WTC11 (cell line): ENCODE results near the gene PRAMEF11. TPM values are rescaled to one million over a fixed set of nuclear protein-coding genes. Genes with fewer than 3 reads are reported as not detected.
"Not testable (repeated sequence)": the region's sequence is repeated elsewhere in the genome, so short reads cannot be mapped to it uniquely, and the experiment has no call there.

Source experiments
- ATAC-seq: fragments of 200-7000 bp; cut with Tn5 transposase; 2 replicates; pipeline ENCODE4 v1.10.0; 2021; ENCODE audit warnings: mild to moderate bottlenecking, moderate library complexity
- CTCF ChIA-PET: fragments of 300-600 bp; sonication (Branson Sonifier 250); formaldehyde crosslinking; loops from one replicate; lab custom pipeline; 2021; ENCODE audit warnings: antibody characterized with exemption; lab: Charles Lee
- POLR2A ChIA-PET: fragments of 350-600 bp; sonication (Branson Sonifier 250); formaldehyde crosslinking; loops from one replicate; lab custom pipeline; 2021; ENCODE audit warnings: antibody characterized with exemption; lab: Charles Lee
- DNase-seq: peaks from one replicate; pipeline ENCODE4 v3.0.0; 2021; ENCODE audit warnings: low spot score
- H3K27ac Mint-ChIP-seq: 2 replicates; pipeline ENCODE4 v1.8.0; 2021; ENCODE audit warnings: mixed read lengths
- H3K27me3 Mint-ChIP-seq: 2 replicates; pipeline ENCODE4 v1.8.0; 2021; ENCODE audit warnings: low read depth, mild to moderate bottlenecking, moderate library complexity, mixed read lengths
- H3K36me3 Mint-ChIP-seq: 2 replicates; pipeline ENCODE4 v1.8.0; 2021; ENCODE audit warnings: mixed read lengths
- H3K4me1 Mint-ChIP-seq: 2 replicates; pipeline ENCODE4 v1.8.0; 2022; ENCODE audit warnings: mixed read lengths
- H3K4me3 Mint-ChIP-seq: 2 replicates; pipeline ENCODE4 v1.8.0; 2021; ENCODE audit warnings: mild to moderate bottlenecking, moderate library complexity, mixed read lengths
- H3K9me3 Mint-ChIP-seq: 2 replicates; pipeline ENCODE4 v1.8.0; 2021; ENCODE audit warnings: mixed read lengths
- ATF1 ChIP-seq: sonication (generic); formaldehyde crosslinking; IDR thresholded peaks from 2 replicates; pipeline ENCODE4 v1.8.1; 2023; ENCODE audit warnings: mild to moderate bottlenecking, moderate library complexity, missing genetic modification reagents
- ATF3 ChIP-seq: sonication (generic); formaldehyde crosslinking; conservative IDR thresholded peaks from 2 replicates; pipeline ENCODE4 v1.8.1; 2022; ENCODE audit warnings: mild to moderate bottlenecking, missing genetic modification reagents
- CREM ChIP-seq: sonication (generic); formaldehyde crosslinking; IDR thresholded peaks from 2 replicates; pipeline ENCODE4 v1.8.1; 2022; ENCODE audit warnings: mild to moderate bottlenecking, missing genetic modification reagents, moderate library complexity
- CTCF ChIP-seq: fragments of 200-600 bp; IDR thresholded peaks from 2 replicates; pipeline ENCODE4 v1.8.0; 2022; ENCODE audit warnings: antibody characterized with exemption
- E2F4 ChIP-seq: sonication (generic); formaldehyde crosslinking; IDR thresholded peaks from 2 replicates; pipeline ENCODE4 v1.8.1; 2022; ENCODE audit warnings: low read depth, mild to moderate bottlenecking, moderate library complexity, missing genetic modification reagents, borderline replicate concordance
- MAX ChIP-seq: sonication (generic); formaldehyde crosslinking; IDR thresholded peaks from 2 replicates; pipeline ENCODE4 v1.8.0; 2022; ENCODE audit warnings: mild to moderate bottlenecking, missing genetic modification reagents
- MLX ChIP-seq: sonication (generic); formaldehyde crosslinking; IDR thresholded peaks from 2 replicates; pipeline ENCODE4 v1.8.1; 2023; ENCODE audit warnings: mild to moderate bottlenecking, missing genetic modification reagents, moderate library complexity
- MXD4 ChIP-seq: fragments of 250-450 bp; sonication (Bioruptor Pico); IDR thresholded peaks from 2 replicates; pipeline ENCODE4 v1.8.0; 2021; ENCODE audit warnings: mild to moderate bottlenecking, moderate library complexity, borderline replicate concordance
- NFE2L1 ChIP-seq: sonication (generic); formaldehyde crosslinking; IDR thresholded peaks from 2 replicates; pipeline ENCODE4 v1.8.1; 2023; ENCODE audit warnings: missing genetic modification reagents
- NR1H2 ChIP-seq: sonication (generic); formaldehyde crosslinking; IDR thresholded peaks from 2 replicates; pipeline ENCODE4 v1.9.0; 2021; ENCODE audit warnings: mild to moderate bottlenecking, moderate library complexity, missing genetic modification reagents
- SP1 ChIP-seq: sonication (generic); formaldehyde crosslinking; conservative IDR thresholded peaks from 2 replicates; pipeline ENCODE4 v1.8.1; 2022; ENCODE audit warnings: missing genetic modification reagents
- STAT6 ChIP-seq: sonication (generic); formaldehyde crosslinking; conservative IDR thresholded peaks from 2 replicates; pipeline ENCODE4 v1.8.1; 2023; ENCODE audit warnings: mild to moderate bottlenecking, low read depth, missing genetic modification reagents, moderate library complexity
- TEAD4 ChIP-seq: sonication (generic); formaldehyde crosslinking; IDR thresholded peaks from 2 replicates; pipeline ENCODE4 v1.8.0; 2022; ENCODE audit warnings: mild to moderate bottlenecking, missing genetic modification reagents
- ZNF121 ChIP-seq: sonication (generic); formaldehyde crosslinking; IDR thresholded peaks from 2 replicates; pipeline ENCODE4 v1.8.0; 2023; ENCODE audit warnings: missing genetic modification reagents
- ZNF263 ChIP-seq: sonication (generic); formaldehyde crosslinking; IDR thresholded peaks from 2 replicates; pipeline ENCODE4 v1.8.1; 2022; ENCODE audit warnings: low read depth, mild to moderate bottlenecking, moderate library complexity, missing genetic modification reagents
- ZNF425 ChIP-seq: fragments of 250-450 bp; sonication (Bioruptor Pico); conservative IDR thresholded peaks from 2 replicates; pipeline ENCODE4 v1.9.0; 2021; ENCODE audit warnings: mild to moderate bottlenecking
- total RNA-seq: library from RNA; stranded (reverse); gene quantifications from 3 replicates; pipeline ENCODE4 v1.2.3, GENCODE V29; 2021

PRAMEF11 gene
- total RNA-seq, 1 experiment from 2014 or later: not detected

GRCh38 chr1:12848620-12849019 lies 17.4 kb upstream of the PRAMEF11 start, which contains the start of gene HNRNPCL1:
Gene HNRNPCL1, minus strand, starts transcription at chr1:12848720. Its CDS starts 431 bp downstream, at chr1:12848289.
- POLR2A ChIA-PET, DNase-seq, H3K4me1 Mint-ChIP-seq, CTCF ChIA-PET, H3K4me3 Mint-ChIP-seq, ATAC-seq, H3K27ac Mint-ChIP-seq: not testable (repeated sequence)
- H3K9me3 Mint-ChIP-seq: peaks cover 79% of the 10 kb centered on the region
- H3K27me3 Mint-ChIP-seq: peaks cover 15% of the 10 kb centered on the region
- H3K36me3 Mint-ChIP-seq: peaks cover 61% of the 10 kb centered on the region

- H3K4me1 Mint-ChIP-seq, H3K27ac Mint-ChIP-seq, H3K27me3 Mint-ChIP-seq, H3K4me3 Mint-ChIP-seq, CTCF ChIA-PET, ATAC-seq, DNase-seq, POLR2A ChIA-PET: not testable (repeated sequence)
- peaks cover 42% of the 10 kb centered on the region for H3K36me3 Mint-ChIP-seq
- peaks cover 47% of the 10 kb centered on the region for H3K9me3 Mint-ChIP-seq
Observed at GRCh38 chr1:12833251-12833650, 2.0 kb upstream of the PRAMEF11 start.

- H3K4me1 Mint-ChIP-seq, H3K4me3 Mint-ChIP-seq, DNase-seq, CTCF ChIA-PET, ATAC-seq, H3K27me3 Mint-ChIP-seq, H3K27ac Mint-ChIP-seq, POLR2A ChIA-PET: not testable (repeated sequence)
- Mint-ChIP-seq H3K9me3 (peaks cover 59% of the 10 kb centered on the region), H3K36me3 (peaks cover 22% of the 10 kb centered on the region)
Observed at GRCh38 chr1:12819061-12819460, 12.1 kb downstream of the PRAMEF11 start.

- Mint-ChIP-seq H3K4me1 (no peaks in the 10 kb centered on the region), H3K27ac (no peak overlapping the region), H3K9me3 (peaks cover 73% of the 10 kb centered on the region), H3K36me3 (peaks cover 39% of the 10 kb centered on the region), H3K4me3 (no peak overlapping the region), H3K27me3 (peaks cover 13% of the 10 kb centered on the region)
- DNase-seq: no peak
- TF ChIP-seq MXD4 (no peak), ZNF263 (no peak), ZNF425 (CRISPR knock-in tag) (no peak)
- ATAC-seq: no peak
- POLR2A ChIA-PET: no interaction called here
- CTCF ChIA-PET: no interaction called here
Observed at GRCh38 chr1:12811409-12811784, 19.8 kb downstream of the PRAMEF11 start.

GRCh38 chr1:12810691-12811408 lies 20.4 kb downstream of the PRAMEF11 start:
- ChIA-PET CTCF (no interaction called here), POLR2A (no interaction called here)
- Mint-ChIP-seq H3K27ac (no peak overlapping the region), H3K9me3 (peaks cover 76% of the 10 kb centered on the region), H3K4me3 (no peak overlapping the region), H3K4me1 (no peaks in the 10 kb centered on the region), H3K36me3 (peaks cover 45% of the 10 kb centered on the region), H3K27me3 (peaks cover 17% of the 10 kb centered on the region)
- TF ChIP-seq ZNF121 (CRISPR knock-in tag) (no peak), ATF1 (CRISPR knock-in tag) (no peak), SP1 (CRISPR knock-in tag) (no peak), E2F4 (CRISPR knock-in tag) (no peak), TEAD4 (no peak), NFE2L1 (CRISPR knock-in tag) (no peak), CTCF (no peak), NR1H2 (CRISPR knock-in tag) (no peak), CREM (no peak), ATF3 (CRISPR knock-in tag) (no peak), MLX (CRISPR knock-in tag) (no peak), MAX (CRISPR knock-in tag) (no peak), STAT6 (CRISPR knock-in tag) (no peak)
- no peak for ATAC-seq
- no peak for DNase-seq
